Small intestine (tissue), 7 donors: ENCODE data around the gene KMT2D. TPM values are rescaled to one million over a fixed set of nuclear protein-coding genes. Genes with fewer than 3 reads are reported as not detected.

Experiments
- DNase-seq, 2 donors: peaks; one replicate each; pipeline versions ENCODE4 v3.0.0 to v3.0.0-alpha.2; 2013
- FAIRE-seq: peaks from 2 replicates; lab custom pipeline; 2012; peaks lifted over from hg19 to GRCh38; lab: Jason Lieb, UNC
- H3K27ac ChIP-seq, 3 donors: one replicate each; pipeline ENCODE4 v1.5.1; 2013; ENCODE audit warnings: low read length in 2 of 3, mild to moderate bottlenecking in 2 of 3, control low read depth in 1 of 3, inconsistent platforms in 1 of 3, low read depth in 1 of 3, moderate library complexity in 1 of 3
- H3K27me3 ChIP-seq, 3 donors: one replicate each; pipeline ENCODE4 v1.6.1; 2013; ENCODE audit warnings: low read length in 3 of 3, inconsistent platforms in 1 of 3; ENCODE audit not compliant: control insufficient read depth in 3 of 3, insufficient read depth in 3 of 3
- H3K36me3 ChIP-seq, 3 donors: one replicate each; pipeline ENCODE4 v1.6.1; 2013; ENCODE audit warnings: low read length in 3 of 3, inconsistent platforms in 1 of 3, low read depth in 1 of 3, mild to moderate bottlenecking in 1 of 3, moderate library complexity in 1 of 3; ENCODE audit not compliant: control insufficient read depth in 3 of 3, insufficient read depth in 2 of 3
- H3K4me1 ChIP-seq, 3 donors: one replicate each; pipeline ENCODE4 v1.6.1; 2013; ENCODE audit warnings: low read length in 2 of 3, inconsistent platforms in 1 of 3, low read depth in 1 of 3, mild to moderate bottlenecking in 1 of 3, moderate library complexity in 1 of 3; ENCODE audit not compliant: control insufficient read depth in 3 of 3, insufficient read depth in 2 of 3
- H3K4me3 ChIP-seq, 3 donors: one replicate each; pipeline ENCODE4 v1.5.1; 2013; ENCODE audit warnings: low read length in 3 of 3, control low read depth in 1 of 3, inconsistent platforms in 1 of 3, low read depth in 1 of 3, mild to moderate bottlenecking in 1 of 3, moderate library complexity in 1 of 3
- H3K9me3 ChIP-seq, 2 donors: one replicate each; pipeline ENCODE4 v1.6.1; 2013; ENCODE audit warnings: low read depth in 1 of 2, low read length in 1 of 2; ENCODE audit not compliant: control insufficient read depth in 2 of 2, insufficient read depth in 1 of 2
- WGBS, 3 donors: extraction: QIAGEN DNeasy Blood & Tissue Kit; methylation state at CpG; one replicate each; pipeline ENCODE4 v1.1.7; 2013; 5-methylcytosine and 5-hydroxymethylcytosine counted together
- polyA plus RNA-seq, 4 donors: library from polyadenylated mRNA; stranded (reverse) in 3 of 4; unstranded in 1 of 4; fragments of 200-250 nt in 3 of 4; fragments of 120-200 nt in 1 of 4; gene quantifications; one replicate each; pipeline versions ENCODE4 v1.2.1 to v1.2.3, GENCODE V29; 2013
- donor health status: healthy with polysubstance abuse.
- donor health status: control.
- donor health status: control.
- donor health status: Bipolar disorder and iron deficiency.
- donor health status: healthy.

KMT2D gene
- polyA plus RNA-seq, 4 donors: 5.4 to 46.5 (median 22.8) TPM

GRCh38 chr12:49098703-49099102 lies 38.1 kb upstream of the KMT2D start:
- Histone ChIP-seq H3K27me3 (peaks cover 0 to 18% (median 8%) of the 10 kb centered on the region in 3 donors), H3K4me1 (peaks cover 0 to 11% (median 0%) of the 10 kb centered on the region in 3 donors), H3K4me3 (no peak overlapping the region), H3K36me3 (peaks cover 12 to 67% (median 24%) of the 10 kb centered on the region in 3 donors), H3K27ac (no peak overlapping the region), H3K9me3 (no peaks in the 10 kb centered on the region)
- FAIRE-seq (no peak), DNase-seq (no peak)
- 92 to 97% (median 93%) methylated on average over 2 of the region's 2 CpGs for WGBS, 3 donors

GRCh38 chr12:49098035-49098451 lies 37.4 kb upstream of the KMT2D start:
- no peaks in the 10 kb centered on the region for H3K9me3 ChIP-seq
- H3K27ac ChIP-seq: no peak overlapping the region
- WGBS, 3 donors: 67 to 68% (median 68%) methylated on average over 4 of the region's 4 CpGs
- H3K27me3 ChIP-seq: peaks cover 0 to 25% (median 9%) of the 10 kb centered on the region in 3 donors
- H3K4me3 ChIP-seq: no peak overlapping the region
- DNase-seq (peak; percentile 39 to 57), FAIRE-seq (no peak)
- H3K36me3 ChIP-seq: peaks cover 12 to 62% (median 21%) of the 10 kb centered on the region in 3 donors
- H3K4me1 ChIP-seq: peaks cover 0 to 14% (median 0%) of the 10 kb centered on the region in 3 donors

GRCh38 chr12:49097381-49097780 lies 36.8 kb upstream of the KMT2D start:
- Histone ChIP-seq H3K9me3 (no peaks in the 10 kb centered on the region), H3K4me3 (no peak overlapping the region), H3K36me3 (peaks cover 7 to 56% (median 20%) of the 10 kb centered on the region in 3 donors), H3K4me1 (peaks cover 0 to 17% (median 0%) of the 10 kb centered on the region in 3 donors), H3K27ac (no peak overlapping the region), H3K27me3 (peaks cover 0 to 31% (median 9%) of the 10 kb centered on the region in 3 donors)
- FAIRE-seq (no peak), DNase-seq (no peak)
- 83 to 97% (median 90%) methylated on average over 3 of the region's 3 CpGs for WGBS, 3 donors

GRCh38 chr12:49094975-49095365 lies 34.4 kb upstream of the KMT2D start:
- Histone ChIP-seq H3K4me1 (peaks cover 0 to 29% (median 3%) of the 10 kb centered on the region in 3 donors), H3K4me3 (no peak overlapping the region), H3K36me3 (peaks cover 5 to 34% (median 7%) of the 10 kb centered on the region in 3 donors), H3K9me3 (no peaks in the 10 kb centered on the region), H3K27me3 (peaks cover 9 to 55% (median 15%) of the 10 kb centered on the region in 3 donors), H3K27ac (no peak overlapping the region)
- WGBS, 3 donors: 72 to 81% (median 76%) methylated on average over 2 of the region's 2 CpGs
- no peak for DNase-seq
- no peak for FAIRE-seq

GRCh38 chr12:49094160-49094974 lies 33.8 kb upstream of the KMT2D start, which contains the start of gene DHH:
Gene DHH (minus strand): TSS chr12:49094801. CDS start chr12:49094512, 289 bp downstream.
- FAIRE-seq: no peak
- Histone ChIP-seq H3K4me3 (peak within 1 kb of the TSS in 1 of 3 donors; percentile 13), H3K4me1 (peaks cover 0 to 34% (median 3%) of the 10 kb centered on the region in 3 donors), H3K36me3 (peaks cover 5 to 29% (median 5%) of the 10 kb centered on the region in 3 donors), H3K27ac (no peak within 1 kb of the TSS), H3K27me3 (peaks cover 9 to 61% (median 19%) of the 10 kb centered on the region in 3 donors), H3K9me3 (peaks cover 0 to 2% of the 10 kb centered on the region in 2 donors)
- 2 to 3% (median 2%) methylated on average over 47 to 49 of the region's 49 CpGs for WGBS, 3 donors
- peak in 1 of 2 donors; percentile 53 for DNase-seq

GRCh38 chr12:49093792-49094159 lies 33.2 kb upstream of the KMT2D start:
- Histone ChIP-seq H3K27ac (no peak overlapping the region), H3K27me3 (peaks cover 9 to 67% (median 22%) of the 10 kb centered on the region in 3 donors), H3K9me3 (peaks cover 0 to 2% of the 10 kb centered on the region in 2 donors), H3K4me3 (peak overlapping the region in 1 of 3 donors; percentile 13), H3K36me3 (peaks cover 5 to 23% (median 5%) of the 10 kb centered on the region in 3 donors), H3K4me1 (peaks cover 0 to 36% (median 3%) of the 10 kb centered on the region in 3 donors)
- DNase-seq (no peak), FAIRE-seq (no peak)
- 1 to 3% (median 2%) methylated on average over 9 of the region's 9 CpGs for WGBS, 3 donors

- Histone ChIP-seq H3K36me3 (peaks cover 0 to 17% (median 5%) of the 10 kb centered on the region in 3 donors), H3K27ac (no peak overlapping the region), H3K4me3 (no peak overlapping the region), H3K4me1 (peaks cover 0 to 40% (median 3%) of the 10 kb centered on the region in 3 donors), H3K27me3 (peaks cover 9 to 73% (median 22%) of the 10 kb centered on the region in 3 donors), H3K9me3 (peaks cover 0 to 2% of the 10 kb centered on the region in 2 donors)
- no peak for FAIRE-seq
- 36 to 55% (median 40%) methylated on average over 4 of the region's 4 CpGs for WGBS, 3 donors
- no peak for DNase-seq
These were observed 32.3 kb upstream of the KMT2D start for GRCh38 chr12:49092816-49093406.
